GM21360 (cell line): ENCODE data around the gene EME1.
"Not testable (repeated sequence)": the region's sequence is repeated elsewhere in the genome, so short reads cannot be mapped to it uniquely, and the experiment has no call there.

ENCODE experiments used
- ATAC-seq: cut with Tn5 transposase; IDR thresholded peaks from one replicate; pipeline ENCODE4 v1.9.1; 2021; ENCODE audit warnings: mild to moderate bottlenecking, moderate library complexity; ENCODE audit not compliant: unreplicated experiment

The EME1 gene, protein sequence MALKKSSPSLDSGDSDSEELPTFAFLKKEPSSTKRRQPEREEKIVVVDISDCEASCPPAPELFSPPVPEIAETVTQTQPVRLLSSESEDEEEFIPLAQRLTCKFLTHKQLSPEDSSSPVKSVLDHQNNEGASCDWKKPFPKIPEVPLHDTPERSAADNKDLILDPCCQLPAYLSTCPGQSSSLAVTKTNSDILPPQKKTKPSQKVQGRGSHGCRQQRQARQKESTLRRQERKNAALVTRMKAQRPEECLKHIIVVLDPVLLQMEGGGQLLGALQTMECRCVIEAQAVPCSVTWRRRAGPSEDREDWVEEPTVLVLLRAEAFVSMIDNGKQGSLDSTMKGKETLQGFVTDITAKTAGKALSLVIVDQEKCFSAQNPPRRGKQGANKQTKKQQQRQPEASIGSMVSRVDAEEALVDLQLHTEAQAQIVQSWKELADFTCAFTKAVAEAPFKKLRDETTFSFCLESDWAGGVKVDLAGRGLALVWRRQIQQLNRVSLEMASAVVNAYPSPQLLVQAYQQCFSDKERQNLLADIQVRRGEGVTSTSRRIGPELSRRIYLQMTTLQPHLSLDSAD

DNA sequence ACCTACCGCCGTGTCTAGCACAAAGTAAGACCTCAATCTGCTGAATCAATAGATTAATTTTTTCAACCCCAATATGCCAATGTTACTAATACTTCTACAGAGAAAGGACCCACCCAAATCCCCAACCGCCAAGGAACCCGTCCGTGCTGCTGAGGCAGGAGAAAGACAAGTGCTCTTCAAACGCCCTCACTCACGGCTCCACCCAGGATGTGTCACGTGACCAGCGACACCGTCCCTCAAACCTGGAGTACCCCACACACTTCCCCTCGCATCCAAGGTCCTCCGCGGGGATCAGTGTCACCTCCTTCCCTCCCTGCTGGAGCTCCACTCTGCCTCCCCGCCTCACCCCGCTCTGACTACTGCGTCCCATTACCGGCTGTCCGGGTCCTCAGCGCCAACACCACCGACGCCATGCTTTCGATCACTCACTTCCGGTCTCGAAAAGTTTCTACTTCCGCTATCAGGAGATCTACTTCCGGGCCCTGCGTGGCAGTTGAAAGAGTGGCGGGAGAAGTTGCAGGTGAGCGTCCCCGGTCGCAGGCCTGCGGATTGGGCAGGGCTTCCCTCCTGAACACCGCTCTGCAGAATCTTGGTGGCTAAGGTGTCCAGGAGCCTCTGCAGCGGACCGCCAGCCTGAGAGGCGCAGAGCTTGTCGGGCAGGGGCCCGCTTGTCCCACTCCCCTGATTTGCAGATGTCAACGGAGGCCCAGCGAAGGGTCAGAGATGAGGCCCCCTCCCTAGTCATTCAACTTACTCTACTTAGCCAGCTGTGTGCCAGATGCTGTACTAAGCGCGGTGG lies at the start of gene EME1, which contains the start of gene MRPL27:
Gene EME1, plus strand, starts transcription at position 472 of the 799 bp plus-strand sequence. CDS start 1,980 bp downstream, outside the sequence.
Gene MRPL27, minus strand, starts transcription at position 427 of the 799 bp plus-strand sequence. Its CDS starts 14 bp downstream, at position 413.
- peak; percentile 82 for ATAC-seq

DNA sequence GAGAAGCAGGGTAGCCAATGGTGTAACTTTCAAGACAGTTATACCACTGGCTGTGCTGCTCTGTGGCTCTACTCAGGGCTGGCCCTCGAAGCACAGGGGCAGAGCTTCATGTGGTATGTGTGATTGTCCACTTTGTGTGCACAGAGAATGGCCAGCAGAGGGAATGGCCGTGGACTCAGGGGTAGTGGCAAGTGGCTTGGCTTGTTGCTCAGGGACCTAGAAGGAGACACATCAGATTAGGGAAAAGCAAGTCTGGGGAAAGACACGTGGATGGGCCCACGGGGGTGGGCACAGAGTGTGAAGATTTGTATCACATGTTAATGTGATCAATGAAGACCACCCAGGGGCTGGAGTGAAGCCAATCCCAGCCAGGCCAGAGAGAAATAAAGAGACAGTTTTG lies 47.1 kb upstream of the EME1 start:
- no peak for ATAC-seq

DNA sequence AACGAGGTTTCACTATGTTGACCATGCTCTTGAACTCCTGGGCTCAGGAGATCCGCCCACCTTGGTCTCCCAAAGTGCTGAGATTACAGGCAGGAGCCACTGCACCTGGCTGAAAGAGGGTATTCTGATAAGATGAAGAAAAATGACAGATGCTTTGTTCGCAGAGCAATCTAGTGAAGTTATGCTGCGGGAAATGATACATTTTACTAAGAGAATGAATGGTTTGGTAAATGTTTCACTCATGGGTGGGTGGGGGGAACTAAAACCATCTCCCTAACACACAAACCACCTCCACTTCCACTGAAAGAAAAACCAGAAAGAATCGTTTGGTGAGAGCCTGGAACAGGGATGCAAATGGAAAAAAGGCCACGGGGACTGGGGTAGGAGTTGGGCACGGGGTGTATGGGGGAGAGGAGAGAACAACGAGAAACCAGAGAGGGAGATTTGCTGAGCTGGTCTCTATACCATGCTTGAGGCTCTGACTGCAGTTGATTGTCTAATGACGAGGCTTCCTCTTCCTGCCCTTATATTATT lies 46.1 kb upstream of the EME1 start:
- ATAC-seq = no peak

DNA sequence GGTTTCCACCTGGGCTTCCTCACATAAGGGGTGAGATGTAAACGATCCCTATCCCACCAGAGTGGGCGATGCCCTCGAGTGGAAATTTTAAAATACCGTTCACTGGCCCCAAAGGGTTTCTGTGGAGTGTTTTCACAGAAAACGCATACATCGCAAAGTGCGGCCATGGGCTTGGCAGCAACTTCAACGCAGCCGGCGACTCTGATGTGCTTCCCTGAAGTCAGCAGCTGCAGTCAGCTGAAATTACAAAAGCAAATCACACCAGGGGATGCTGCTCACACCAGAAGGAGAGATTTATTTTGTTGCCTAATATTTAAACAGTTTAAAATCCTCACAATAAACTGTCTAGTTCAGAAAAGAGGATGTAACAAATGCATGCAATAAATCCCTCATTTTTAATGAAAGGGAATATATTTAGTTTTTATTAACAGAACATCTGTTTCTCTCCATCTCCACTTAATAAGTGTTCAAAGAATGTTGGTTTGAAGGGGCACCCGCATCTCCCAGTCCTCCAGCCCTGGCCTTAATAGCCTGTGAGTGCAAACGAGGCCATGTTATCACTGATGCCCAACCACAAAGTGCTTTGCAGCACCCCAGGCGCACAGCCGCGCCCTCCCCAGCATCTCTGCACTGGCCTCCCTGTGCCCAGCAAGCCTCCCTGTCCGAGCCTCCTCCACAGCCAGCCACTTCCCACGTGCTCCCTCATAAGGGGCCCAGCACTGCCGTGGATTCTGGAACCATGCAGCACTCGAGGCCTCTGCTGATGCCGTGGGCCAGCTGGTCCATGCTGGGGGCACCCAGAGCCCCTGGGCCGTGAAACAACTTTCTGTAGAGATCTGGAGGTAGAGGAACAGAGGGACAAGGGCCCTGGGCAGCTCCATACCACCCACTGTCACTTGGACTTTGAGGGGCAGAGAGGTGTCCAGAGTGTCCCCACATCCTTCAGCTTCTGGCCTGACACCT lies 44.4 kb upstream of the EME1 start:
- ATAC-seq = no peak

DNA sequence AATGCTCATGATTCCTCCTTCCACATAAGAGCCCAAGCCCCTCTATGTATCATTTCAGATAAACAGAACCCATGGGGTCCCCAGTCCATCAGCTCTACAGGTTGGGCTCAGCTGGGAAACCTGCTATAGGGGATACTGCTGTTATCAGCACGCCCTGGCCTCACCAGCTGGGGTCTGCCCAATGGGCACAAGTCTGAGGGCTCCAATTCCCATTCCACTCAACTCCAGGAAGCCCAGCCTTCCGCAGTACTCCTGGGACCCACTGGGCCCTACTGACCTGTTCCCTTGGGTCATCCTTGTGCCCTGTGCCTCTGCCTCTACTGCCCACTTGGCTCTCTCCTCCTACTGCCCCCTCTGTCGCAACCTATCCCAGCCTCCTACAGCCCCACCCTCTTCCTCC lies 43.3 kb upstream of the EME1 start:
- no peak for ATAC-seq

DNA sequence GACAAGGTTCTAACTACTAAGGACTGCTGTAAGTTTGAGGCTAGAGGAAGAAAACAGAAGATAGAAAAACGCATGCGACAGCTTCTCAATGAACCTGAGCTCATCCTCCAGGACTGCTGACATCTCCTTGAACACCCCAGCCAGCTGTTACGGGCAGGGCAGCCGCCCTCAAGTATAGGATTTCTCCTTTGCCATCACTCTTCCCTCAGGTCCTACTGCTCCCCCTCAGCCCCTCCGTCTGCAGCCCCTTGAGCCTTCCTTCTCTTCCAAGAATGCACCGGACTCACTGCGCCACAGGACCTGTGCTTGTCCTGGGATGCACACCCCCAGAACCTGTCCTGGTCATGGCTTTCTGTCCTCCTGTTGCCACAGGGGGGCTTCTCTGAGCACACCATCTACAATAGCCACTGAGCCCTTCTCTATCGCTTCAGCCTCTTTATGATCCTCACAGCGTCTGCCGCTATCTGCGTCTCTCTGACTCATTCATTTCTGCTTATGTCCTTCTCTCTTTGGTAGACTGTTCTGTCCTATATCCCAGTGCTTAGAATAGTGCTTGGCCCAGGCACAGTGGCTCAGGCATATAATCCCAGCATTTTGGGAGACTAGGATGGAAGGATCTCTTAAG lies 42.8 kb upstream of the EME1 start:
- no peak for ATAC-seq

DNA sequence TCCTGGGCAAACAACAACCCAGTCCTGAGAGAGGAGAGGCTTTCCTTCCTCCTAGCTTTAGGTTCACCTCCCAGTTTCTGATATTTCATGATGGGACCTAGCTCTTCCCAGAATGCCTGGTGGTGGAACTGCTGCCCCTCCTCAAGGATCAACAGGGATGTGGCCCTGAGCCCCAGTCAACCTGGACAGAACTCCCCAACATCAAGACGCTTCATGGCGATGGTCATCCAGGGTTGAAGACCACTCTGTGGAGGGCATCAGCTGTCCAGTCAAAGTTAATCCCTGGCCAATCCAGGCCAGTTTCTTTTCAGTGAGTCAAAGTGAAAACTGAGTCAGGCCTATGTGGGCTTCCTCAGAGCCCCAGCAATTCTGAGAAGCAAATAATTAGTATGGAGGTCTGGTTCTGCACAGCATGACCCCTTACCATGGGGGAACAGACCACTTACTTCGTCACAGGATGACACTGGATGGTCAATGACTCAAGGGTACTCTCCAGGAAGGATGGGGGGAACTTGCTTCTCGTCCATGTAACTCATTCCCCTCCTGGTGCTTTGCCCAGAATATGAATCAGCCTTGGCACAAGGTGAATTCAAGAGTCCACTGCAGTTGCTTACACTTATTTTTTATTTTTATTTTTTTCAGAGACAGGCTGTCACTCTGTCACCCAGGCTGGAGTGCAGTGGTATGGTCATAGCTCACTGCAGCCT lies 41.8 kb upstream of the EME1 start:
- no peak for ATAC-seq

DNA sequence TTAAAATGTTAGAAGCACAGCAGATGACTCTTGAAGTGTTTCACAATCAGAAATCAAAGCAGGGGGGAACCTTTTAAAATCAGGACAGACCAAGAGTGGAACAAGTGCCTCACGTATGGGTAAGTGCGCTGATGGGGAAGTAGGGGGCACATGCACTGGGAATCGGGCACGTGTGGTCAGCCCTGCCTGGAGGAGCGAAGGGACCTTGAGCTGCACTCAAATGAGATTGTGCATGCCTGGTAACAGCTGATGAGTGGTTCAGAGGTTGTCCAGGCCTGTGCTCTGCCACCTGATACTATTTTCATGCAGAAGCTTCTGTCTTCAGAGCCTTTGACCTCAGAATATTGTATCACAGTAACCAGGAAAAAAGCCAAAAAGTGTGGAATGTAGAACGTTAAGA lies 40.8 kb upstream of the EME1 start:
- ATAC-seq = no peak

DNA sequence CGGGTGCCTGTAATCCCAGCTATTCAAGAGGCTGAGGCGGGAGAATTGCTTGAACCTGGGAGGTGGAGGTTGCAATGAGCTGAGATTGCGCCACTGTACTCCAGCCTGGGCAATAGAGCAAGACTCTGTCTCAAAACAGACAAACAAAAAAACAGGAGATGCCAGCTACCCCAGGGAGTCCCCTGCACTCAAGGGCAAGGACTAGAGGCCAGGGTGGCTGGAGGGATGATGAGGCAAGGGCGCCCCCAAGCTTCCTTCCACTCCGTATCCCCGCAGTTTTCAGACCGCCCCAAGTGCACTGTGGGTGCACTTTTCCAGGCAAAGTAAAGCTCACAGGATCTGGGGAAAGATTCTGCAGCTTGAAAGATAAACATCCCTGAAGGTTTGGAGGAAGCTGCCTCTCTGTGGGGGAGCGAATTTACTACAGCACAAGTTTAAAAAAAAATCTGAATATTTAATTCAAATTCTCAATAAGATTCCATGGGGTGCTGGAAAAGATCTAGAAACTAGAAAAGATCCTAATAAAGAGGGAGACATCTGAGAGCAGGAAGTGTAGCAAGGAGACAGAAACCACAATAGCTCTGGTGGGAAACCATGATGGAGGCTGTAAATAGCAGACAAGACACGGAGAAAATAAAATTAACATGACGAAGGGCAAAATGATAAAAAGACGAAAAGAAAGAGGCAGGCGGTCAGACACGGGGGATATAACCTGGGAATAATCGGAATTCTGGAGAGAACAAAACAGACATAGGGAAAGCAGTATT lies 39.6 kb upstream of the EME1 start:
- not testable (repeated sequence) for ATAC-seq

DNA sequence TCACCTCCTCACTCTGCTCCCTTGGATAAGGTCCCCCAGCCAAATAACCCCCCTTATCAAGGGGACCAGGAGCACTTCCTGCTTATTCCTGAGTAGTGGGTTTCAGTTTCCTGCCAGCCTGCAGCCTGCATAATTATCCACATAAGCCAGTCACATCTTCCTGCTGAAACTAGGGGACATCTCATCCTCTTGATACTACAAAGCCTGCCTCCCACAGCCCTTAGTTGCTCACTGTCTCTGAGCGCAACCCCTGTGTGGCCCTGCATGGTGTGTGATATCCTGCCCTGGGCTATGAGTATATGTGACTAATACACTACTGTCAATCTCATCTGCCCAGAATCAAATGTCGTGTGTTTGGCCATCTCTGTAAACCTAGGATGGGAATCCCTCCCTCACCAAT lies 35.1 kb upstream of the EME1 start:
- ATAC-seq = no peak

DNA sequence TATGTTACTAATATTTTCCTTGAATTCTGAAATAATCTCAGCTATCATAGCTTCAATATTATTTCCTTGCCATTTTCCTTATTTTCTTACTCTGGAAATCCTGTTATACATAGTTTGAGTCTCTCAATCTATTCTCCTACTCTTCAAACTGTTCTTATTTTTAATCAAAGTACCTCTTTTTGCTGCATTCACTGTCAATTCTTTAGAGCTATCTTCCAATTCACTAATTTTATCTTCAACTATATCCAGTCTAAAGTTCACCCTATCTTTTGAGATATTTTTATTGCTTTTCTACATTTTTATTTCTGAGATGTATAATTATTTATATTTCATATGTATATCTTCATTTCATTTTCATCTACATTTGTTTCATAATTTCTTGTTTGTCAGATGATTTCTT lies 34.4 kb upstream of the EME1 start:
- no peak for ATAC-seq

DNA sequence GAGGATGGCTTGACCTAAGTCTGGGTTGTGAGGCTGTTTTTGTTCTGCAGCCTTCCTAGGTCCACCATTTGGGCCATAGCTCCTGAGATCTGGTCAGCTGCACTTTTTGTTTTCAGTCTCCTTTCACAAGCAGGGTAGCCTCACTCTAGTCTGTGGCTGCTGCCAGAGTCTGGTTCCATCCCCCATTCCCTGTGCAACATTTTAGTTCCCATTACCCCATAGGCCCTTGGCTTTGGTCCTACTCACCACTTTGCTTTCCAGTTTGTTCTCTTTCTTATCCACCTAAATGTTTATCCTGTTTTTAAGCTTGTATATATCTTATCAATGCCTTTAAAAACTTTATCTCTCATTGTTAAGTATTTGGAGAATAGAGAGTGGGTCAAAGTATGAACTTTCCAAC lies 33.6 kb upstream of the EME1 start:
- ATAC-seq = no peak

DNA sequence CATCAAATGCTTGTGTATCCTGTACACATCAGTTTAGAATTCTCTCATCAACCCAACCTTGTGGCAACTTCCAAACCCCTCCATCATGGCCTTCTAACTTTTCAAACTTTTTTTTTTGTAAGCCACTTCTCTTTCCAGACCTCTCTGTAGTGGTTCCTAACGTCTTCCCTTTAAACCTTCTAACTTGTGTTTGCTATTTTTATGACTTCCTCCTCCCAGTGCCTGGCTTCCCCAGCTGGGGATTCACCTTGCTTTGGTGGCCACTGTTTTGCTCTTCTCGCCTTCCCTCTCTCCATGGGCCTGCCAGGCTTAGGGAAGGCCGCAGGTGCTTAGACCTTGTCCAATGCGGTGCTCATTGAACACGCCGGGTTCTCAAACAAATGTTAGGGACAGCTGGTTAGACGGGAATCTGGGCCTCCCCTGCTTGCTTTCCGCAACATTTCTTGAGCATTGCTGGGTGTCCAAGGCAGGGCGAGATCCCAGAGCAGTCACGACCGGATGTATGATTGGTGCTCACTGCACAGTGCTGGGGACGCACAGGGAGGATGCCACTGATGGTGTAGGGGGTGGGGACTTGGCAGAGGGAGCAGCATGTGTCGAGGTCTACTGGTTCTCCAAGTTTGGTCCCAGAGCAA lies 28.2 kb upstream of the EME1 start:
- no peak for ATAC-seq

DNA sequence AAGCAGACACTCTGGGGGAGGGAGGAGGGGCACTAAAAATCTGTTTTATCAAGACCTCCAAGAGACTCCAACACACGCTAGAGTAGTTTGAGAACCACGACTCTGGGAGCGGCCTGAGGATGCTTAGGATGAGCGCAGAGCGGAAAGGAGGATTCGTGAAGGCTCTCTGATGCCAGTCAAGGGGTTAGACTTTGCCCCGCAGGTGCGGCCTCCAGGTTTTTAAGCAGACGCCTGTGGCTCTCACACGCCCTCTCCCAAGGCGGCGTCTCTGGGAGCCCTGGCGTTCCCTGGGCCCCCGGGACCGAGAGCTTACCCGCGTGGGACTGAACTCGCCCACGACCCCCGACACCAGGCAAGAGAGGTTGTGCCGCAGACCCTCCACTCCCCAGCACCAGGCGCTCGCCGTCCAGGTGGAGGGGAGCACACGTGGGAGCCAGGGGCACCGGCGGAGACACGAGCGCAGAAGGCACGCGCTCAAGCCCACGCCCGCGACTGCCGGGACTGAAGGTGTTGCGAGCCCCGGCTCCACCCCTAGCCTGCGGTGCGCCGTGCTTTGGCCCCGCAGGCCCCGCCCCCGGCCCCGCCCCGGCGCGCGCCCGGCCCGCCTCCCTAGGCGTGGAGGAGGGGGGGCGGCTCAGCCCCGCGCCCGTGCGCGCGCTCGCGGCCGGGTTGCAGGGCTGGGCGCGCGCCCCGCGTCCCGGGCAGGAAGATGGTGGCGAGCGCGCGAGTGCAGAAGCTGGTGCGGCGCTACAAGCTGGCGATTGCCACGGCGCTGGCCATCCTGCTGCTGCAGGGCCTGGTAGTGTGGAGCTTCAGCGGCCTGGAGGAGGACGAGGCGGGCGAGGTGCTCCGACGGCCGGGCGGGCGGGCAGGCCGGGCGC lies 27.4 kb upstream of the EME1 start, which contains the start of gene XYLT2:
Gene XYLT2, plus strand, starts transcription at position 695 of the 881 bp plus-strand sequence. Its CDS starts 15 bp downstream, at position 710.
- peak; percentile 69 for ATAC-seq

DNA sequence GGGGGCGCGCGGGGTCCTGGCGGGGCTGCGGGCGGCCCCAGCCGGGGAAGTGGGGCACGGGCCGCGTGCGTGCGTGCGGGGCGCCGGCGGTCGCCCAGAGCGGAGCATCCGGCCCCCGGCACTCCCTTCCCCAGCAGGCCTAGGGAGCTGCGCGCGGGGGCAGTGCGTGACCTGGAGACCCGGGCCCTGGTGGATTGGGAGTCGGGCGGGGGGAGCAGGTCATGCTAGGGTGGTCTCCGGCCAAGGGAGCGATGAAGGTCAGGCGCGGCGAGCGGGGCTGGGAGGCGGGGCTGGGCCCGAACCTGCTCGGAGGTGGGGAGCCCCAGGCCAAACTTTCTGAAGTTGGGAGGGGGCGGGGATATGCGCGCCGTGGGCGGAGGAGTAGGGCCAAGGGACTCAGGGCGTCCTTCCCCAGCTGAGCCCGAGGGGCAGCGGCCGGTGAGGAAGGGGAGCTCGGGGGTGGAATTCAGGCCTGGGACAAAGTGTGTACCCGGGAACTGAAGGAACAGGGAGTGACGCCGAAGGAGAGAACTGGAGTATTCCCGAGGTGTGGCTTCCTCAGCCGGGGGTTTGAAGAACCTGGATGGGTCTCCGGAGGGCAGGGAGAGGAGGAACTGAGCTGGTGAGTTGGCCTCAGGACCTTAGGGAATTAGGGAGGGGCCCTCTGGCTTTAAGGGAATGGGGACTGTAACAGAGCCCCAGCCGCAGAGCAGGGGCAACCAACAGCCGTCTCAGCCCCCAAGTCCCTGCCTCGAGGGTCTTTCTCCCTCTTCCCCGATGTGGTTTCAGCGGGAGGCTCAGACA lies 26.5 kb upstream of the EME1 start:
- ATAC-seq = peak; percentile 59
